Stimulated activated CD4-positive, alpha-beta T cell treated with anti-CD3 and anti-CD28 coated beads, Interleukin-1b, Interleukin-23, amount 100 ng/mL, for 24 hours (primary cell): ENCODE measurements around the gene ABCA4.

Experiments used
- DNase-seq, 4 experiments: peaks; one replicate each; pipeline ENCODE4 v3.0.0-alpha.2; 2020; ENCODE audit warnings: low read depth in 4 of 4, low spot score in 1 of 4

Gene ABCA4

DNA sequence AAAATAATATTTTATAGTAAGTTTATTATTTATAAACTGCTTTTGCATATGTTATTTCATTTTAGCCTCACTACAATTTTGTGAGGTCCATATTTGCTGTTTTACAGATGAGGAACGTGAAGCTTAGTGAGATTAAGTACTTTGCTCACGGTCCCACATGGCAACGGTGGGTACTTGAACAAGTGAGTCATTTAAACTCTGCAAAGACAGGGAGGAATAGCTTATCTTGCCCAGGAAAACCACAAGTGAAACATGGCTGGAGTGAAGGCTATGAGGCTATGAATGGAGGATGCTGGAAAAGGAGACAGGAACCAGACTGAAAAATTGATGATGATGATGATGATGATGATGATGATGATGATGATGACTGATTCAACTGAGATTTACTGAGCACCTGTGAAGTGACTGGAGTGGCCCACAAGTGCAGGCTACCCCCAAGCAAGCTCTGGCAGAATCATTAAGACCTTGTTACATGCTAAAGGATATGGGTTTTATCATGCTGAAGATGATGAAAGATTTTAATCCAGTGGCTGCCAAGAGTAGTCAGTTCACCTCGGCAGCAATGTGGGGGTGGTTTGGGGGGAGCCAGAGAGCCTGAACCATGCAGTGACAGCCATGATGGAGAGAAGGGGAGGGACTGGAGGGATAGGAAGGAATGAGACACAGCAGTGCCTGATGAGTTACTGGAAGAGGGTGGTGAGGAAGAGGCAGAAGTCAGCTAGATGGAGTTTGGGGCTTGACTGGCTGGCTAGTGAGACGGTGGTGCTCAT lies 1.4 kb upstream of the ABCA4 start:
- no peak for DNase-seq

DNA sequence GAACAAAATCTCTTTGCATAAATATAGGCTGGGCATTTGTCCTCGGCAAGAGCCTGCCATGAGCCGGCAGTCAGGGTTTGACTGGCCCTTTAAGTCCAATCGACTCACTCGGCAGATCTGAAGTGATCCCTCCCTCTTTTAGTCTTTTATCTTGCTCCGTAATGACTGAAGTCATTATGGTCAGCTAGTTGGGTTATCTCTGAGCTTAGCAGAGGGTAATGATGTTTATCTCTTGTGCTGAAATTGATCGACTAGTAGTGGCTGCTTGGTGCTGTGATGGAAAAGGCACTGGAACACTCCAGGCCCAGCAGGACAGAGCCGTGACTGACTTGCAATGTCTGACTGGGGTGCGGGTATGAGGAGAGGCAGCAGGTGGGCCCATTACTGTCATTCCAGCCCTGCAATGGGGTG lies 468 bp upstream of the ABCA4 start:
- DNase-seq = no peak

DNA sequence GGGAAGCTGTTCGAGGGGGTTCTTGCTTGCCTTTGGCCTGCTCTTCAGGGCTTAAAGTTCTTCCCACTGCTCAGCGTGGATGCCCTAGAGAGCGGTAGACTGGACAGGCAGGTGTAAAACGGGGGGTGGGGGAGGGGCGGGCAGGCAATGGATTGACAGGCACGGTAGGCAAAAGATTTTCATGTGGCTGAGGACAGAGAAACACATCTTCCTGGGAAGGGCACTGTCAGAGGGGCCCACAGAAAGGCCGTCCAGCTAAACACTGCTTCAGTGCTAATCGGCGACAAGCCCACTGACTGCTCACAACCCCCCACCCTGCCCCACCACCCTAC lies 412 bp downstream of the ABCA4 start:
- no peak for DNase-seq

DNA sequence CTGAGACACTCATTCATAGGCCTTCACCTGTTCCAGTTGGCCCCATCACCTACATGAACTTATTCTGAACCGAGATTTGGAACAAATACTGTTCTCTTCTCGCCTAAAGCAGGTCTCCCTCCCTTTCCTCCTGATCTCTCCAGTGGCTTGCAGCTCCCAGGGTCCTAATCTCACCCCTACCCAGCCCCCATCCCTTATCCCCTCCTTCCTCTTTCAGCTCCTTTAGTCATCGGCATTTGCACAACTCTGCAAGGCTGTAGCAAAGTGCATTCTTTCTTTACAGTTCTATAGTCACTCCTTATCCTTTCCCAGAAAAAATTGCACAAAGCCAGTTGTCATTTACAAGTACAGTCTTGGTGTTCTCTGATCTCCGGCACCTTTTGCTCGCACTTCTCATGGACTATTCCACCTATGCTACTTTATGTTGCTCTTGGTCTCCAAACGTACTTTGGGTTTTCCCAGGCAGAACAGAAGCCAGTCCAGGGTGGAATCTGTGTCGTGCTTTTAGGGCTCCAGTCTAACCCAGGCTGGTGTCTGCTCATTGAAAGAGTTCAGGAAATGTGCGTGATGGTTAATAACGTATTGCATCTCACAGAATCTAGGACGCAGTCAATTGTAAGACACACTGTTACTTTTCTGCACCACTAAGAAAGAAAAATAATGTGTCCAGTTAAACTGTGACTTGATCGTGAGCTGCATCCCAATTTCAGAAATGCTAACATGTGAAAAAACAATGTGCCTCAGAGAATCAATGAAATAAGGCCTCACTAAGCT lies 965 bp downstream of the ABCA4 start:
- DNase-seq = no peak

DNA sequence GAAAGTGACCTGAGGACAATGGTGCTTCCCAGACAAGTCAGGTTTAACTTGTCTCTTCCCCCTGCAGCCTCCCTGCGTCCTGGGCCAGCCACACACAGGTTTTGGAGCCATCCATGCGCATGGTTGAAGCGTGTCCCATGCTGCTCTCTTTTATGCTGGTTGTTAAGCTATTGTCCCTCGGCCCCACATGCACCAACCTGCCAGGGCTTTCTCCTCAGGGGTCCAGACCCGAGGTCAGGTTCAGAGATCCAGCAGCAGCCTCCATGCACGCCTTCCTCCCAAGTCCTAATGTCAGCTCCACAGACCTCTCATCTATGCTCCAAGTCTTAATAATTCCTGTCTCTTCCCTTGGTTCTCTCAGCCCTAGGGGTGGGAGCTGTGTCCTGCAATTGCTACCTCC lies 1.6 kb downstream of the ABCA4 start:
- no peak for DNase-seq

DNA sequence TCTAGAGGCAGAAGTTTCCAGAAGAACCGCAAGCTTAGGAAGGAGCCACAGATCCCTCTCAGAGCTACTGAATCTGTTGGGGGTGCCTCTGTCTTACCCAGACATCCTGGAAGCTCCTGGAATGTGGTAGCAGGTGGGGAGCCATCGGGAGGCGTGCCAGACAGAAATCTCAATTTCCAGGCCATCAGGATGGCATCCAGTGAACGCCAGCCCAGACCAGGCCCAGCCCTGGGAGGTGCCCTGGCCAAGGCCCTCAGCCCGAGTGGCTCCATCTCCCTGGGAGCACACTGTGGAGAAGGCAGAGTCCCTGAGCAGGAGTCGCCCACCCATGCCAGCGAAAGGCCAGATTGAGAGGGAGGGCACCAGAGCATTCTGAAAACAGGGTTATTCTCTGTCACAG lies 2.5 kb downstream of the ABCA4 start:
- DNase-seq = no peak

DNA sequence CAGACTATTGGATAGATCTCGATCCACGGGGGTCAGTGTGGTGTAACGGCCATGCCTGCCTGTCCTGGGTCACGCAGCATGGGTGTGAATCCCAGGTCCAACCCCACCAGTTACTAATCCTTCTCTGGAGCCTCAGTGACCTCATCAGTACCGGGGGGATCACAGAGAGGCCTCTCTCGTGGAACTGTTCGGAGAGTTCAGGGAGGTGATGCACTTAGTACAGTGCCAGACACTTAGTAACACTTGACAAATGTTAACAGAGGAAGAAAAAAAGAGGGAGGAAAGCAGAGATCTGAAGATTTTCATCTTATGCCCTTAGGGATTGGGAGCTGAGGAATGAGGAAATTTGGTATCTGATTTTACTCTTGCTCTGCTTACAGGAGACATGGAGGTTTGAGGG lies 2.9 kb downstream of the ABCA4 start:
- no peak for DNase-seq

DNA sequence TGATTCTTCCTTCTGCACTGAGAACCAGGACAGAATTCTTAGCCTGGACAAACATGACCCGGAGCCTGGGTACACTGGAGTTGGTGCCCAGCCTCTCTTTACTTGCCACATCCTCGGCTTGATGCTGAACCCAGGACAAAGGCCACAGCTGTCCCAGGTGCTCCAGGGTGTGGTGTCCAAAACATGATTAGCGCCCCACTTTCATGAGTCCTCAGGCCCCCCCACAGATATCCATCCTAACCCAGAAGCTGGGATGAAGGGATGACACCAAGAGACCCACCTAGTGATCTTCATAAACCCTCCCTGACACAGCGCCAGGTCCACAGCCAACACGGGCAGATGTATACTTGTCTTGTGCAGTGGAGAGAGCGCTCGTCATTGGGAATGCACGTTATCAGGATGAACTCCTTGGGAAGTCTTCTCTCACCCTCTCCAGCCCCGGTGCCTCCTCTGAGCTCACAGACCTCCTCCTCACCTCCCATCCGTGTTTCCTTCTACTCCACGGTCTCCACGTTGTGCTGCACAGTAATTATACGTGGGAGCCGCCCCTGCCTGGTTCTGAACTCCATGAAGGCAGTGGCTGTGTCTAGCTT lies 3.6 kb downstream of the ABCA4 start:
- DNase-seq = no peak

DNA sequence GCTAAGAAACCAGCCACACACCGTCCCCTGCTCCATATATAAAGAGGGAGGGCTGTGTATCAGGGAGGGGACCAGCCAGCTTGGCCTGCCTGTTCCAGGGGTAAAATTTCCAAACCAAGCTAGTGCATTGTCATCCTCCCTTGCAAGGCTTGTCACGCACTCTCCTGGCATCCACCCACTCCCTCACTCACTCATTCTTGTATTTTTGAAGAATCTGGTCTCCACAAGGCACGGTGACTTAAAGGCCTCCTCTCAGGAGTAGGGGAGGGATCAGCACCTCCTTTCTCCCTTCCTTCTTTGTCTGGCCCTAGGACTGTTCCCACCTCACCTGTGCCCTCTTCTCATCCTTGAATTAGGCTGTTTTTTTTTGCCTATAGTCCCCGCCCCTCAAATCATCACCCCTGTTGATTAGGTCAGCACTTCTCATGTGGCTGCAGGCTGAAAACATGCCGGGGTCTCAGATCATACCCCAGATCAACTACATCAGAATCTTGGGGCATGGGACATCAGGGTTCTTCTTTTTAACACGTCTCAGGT lies 5.0 kb downstream of the ABCA4 start:
- no peak for DNase-seq

DNA sequence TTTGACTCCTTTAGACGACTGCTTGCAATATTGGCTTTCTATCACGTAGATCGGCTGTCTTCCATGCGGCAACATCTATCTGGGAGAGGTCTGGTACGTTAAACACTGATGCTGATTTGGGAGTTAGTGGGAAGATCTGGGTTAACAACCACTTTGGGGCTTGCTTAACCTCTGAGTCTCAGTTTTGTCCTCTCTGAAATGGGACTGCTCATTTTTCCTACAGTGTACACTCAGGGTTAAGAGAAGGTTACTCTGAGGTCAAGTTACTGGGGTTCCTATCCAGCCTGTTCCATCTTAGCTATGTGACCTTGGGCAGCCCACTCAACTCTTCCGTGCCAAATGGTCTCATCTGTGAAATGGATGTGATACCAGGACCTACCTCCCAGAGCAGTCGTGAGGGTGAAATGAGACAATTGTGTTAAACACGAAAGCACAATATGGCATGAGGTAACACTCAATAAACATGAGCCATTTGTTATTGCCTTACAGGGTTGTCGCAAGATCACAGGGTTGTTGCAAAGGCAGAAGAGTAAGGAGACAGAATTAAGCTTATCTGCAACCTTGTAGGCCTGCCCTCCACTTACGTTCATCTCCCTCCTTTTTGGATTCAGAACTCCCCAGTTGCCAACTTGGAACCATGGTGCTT lies 5.6 kb downstream of the ABCA4 start:
- DNase-seq = no peak

DNA sequence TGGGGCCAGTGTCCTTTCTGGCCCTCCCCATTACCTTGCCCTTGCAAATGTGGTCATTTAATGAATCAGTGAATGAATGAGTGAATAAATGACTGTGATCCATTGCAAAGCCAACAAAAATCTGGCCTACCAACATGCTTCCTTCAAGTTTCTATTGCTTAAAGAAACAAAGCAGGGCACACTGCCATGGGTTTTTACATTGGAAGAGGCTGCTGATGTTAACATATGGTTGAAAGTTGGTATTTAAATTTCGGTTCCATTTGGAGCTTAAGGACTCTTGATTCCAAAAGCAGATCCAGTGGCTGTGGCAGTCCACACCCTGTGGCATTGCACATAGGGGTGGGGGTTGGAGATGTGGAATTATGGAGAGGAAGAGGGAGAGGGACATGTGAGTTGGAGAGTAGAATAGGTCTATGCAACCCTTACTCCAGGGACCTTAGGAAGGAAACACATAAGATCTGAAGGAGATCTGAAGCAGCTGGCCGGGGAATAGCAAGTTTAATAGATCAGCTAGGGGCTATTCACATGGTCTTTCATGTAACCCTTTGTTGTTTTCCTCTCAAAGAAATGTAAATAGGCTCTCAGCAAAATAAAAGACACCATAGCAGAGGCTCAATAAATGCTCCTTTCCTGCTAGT lies 7.2 kb downstream of the ABCA4 start:
- DNase-seq = no peak

DNA sequence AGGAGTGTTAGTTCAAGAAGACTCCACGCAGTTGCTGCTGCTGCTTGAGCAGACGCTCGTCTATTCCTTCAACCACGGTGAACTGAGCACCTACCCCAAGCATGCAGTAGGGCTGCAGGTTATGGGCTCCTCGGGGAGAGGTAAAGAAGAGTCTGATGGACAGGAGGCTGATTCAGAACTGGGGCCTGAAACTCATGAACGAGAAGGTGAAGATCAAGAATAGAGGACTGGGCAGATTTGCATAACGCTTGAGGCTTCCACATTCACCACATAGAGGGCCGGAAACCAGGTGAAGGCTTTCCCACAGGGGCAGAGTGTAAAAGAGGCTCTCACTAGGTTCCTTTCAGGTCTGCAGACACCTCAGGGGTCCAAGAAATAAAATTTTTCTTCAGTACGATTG lies 9.1 kb downstream of the ABCA4 start:
- no peak for DNase-seq

DNA sequence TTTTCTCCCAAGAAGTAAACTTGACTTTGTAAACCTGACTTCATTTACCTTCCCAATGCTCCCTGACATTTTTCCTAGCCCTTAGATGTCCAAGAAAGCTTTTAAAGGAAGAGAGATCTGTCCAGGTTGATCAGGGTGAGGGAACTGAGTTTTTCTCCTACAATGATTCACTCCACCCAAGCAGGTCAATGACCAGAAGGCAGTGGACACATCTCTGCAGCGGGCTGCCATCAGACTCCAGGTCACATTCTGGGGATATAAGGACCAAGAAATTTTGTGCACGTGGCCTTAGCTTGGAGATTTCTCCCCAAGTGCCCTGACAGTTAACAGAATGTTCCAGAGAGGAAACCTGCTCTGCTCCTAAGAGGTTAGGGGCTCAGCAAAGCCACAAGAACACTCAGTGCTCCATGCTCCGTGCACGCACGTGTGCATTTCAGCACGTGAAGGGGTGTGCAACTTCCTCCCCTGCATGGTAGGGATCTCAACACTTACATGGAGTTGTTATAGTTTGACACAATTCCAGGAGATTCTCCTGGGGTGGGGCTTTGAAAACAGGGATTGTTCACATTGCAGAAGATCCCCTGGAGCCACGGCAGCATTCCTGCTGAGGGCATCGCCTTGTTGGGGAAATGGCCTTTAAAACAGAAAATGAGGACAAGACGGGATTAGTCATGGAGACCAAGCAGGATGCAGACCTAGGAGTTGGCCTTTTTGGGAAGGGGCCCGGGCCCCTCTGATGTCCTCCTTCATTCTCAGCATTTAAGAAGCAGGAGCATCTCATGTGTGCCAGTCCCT lies 9.8 kb downstream of the ABCA4 start:
- no peak for DNase-seq

DNA sequence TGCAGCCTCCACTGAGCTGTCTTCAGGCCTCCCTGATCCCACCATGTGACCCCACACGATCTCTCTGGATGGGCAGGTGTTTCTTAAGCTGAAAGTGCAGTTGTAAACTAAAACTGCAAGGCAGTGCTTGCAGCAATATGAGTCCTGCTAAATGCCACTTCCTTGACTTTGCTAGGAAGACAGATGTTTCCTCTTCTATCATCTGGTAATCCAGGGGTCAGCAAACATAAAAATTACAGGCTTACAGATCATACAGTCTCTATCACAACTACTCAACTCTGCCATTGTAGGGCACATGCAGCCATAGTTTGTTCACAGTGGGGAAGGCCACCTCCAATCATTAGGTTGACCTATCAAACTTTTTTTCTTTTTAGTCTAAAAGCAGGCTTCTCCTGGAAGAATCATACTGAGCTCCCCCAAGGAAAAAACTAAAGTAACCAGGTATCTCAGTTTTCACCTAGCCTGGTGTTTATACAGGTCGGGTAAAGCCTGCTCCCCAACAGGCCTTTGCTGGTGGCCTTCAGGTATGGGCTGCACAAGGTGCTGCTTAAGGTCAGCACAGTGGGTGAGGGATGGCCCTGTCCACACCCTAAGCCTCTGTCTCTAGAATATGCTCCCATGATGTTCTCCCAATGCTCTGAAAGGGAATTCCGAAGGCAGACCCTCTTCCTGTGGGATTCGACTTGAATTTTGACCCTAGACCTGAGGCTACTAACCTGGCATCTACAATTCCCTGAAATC lies 10.8 kb downstream of the ABCA4 start:
- DNase-seq = no peak

DNA sequence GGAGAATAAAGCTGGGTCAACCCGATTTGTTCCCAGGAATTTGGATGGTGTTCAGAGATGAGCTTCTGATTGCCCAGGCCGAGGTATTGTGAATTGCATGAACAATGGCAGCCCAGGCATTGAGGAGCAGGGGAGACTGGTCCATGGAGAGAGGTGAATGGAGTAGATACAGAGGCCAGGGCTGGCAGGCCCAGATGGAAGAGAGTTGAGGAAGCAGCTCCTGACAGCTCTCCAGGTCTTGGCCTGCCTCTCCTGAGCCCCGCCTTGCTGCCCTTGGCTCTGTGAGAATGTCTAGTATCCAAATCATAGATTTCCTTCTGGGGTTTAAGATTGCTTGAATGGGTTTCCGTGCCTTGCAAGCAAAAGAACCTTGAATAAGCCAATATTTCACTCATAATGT lies 11.5 kb downstream of the ABCA4 start:
- no peak for DNase-seq

DNA sequence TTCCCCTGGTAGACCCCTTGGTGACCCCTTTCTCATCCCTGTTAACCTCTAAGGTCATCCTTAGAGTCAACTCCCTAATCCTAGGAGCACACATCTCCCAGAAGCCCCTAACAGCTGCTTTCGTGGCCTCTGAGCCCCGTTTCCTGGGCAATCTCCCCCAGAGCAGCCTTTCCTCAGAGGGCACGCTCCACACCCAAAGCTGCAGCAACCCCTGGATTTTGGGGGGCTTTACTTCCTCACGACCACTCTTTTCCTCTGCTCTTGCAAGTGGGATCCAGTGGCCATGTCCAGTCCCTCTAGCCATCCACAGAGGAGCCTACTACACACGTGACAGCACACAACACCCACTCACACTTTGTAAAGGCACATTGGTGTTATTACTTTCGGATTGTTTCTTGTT lies 13.8 kb downstream of the ABCA4 start:
- DNase-seq = no peak

DNA sequence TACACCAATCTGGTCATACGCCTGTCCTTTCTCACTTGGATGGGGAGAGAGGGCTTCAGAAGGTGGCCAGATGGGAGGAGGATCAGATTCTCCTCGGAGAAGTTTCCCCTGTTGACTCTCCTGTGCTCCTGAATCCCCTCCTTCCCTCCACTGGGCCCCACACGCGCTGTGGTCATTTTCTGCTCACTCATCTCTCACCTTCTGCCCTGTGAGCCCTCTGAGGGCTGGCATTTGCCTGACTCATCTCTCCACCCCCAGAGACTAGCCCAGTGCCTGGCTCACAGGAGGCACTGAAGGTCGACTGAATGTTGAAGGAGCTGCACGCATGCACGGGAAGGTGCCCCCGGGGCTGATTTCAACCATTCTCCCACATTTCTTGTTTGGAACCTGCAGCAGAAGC lies 14.2 kb downstream of the ABCA4 start:
- DNase-seq = no peak

DNA sequence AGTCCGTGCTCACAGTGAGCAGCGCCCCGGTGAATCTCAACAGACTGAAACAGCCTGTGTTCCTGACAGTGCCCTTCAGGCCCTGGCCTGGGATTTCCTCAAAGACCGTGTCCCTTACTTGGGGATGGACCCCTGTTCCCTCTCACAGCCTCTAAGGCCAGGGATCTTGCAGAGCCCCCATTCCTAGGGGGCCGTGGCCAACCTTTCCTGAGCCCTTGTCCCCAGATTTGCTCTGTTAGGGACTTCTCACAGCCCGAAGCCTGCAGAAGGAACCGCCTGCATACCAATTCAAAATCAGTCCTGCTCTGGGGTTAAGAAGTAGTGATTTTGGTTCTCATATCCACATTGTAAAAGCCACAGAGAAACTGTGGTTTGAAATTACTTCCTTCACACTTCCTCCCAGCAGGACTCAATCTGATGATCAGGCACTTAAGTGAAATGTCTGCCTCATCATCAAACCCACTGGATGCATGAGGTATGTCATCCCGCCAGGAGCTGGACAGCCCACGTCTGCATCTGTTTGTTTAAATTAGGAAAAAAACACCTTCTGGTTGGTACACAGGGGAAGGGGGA lies 14.9 kb downstream of the ABCA4 start:
- DNase-seq = no peak

DNA sequence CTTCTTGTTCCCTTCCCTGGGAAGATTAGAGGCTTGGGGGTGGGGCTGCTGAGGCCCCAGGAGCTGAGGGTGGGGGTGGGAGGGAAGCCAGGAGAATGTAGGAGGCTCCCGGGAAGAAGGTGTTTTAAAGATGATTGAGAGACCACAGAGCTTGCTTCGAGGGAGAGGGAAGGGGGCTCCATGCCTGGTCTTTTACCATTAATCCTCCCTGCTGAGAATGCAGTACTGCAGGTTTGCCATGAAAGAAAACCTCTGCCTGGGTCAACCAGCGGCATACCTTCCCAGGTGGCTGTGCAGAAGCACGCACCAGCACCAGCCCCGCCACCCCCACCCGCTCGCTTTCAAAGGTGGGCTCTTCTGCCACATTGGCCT lies 15.4 kb downstream of the ABCA4 start:
- DNase-seq = no peak
